Body of pancreas (tissue), 4 donors: ENCODE measurements around the gene SBK1.

ENCODE experiments used
- CTCF ChIP-seq, 7 experiments: fragments of 450-650 bp in 4 of 7; fragments of 200-600 bp in 3 of 7; sonication (generic) in 3 of 7; IDR thresholded peaks; one replicate each; pipeline ENCODE4 v1.5.1; 2016 to 2019; ENCODE audit warnings: antibody characterized with exemption in 7 of 7
- POLR2A ChIP-seq, 3 donors: fragments of 450-650 bp; IDR thresholded peaks; one replicate each; pipeline ENCODE4 v1.6.1; 2016; ENCODE audit warnings: antibody characterized with exemption in 3 of 3, mild to moderate bottlenecking in 2 of 3

- TF ChIP-seq POLR2A (IDR thresholded peaks at IDR 0.05) (no peak), CTCF (IDR thresholded peaks at IDR 0.05) (no peak)
Observed at GRCh38 chr16:28295276-28295675, 3.0 kb downstream of the SBK1 start.
